HL-60 (cell line): ENCODE data around the gene UTP20.
"Not testable (repeated sequence)": the region's sequence is repeated elsewhere in the genome, so short reads cannot be mapped to it uniquely, and the experiment has no call there.

ENCODE experiments used
- DNase-seq, 2 experiments: peaks; one replicate each; pipeline ENCODE4 v3.0.0-alpha.2; 2010 to 2020; ENCODE audit warnings: low read depth in 1 of 2, low spot score in 1 of 2
- H3K27ac ChIP-seq: fragments of 250-450 bp; sonication (Bioruptor Pico); replicated peaks from 2 replicates; pipeline ENCODE4 v1.5.1; 2020; ENCODE audit warnings: mild to moderate bottlenecking, moderate library complexity
- H3K27me3 ChIP-seq: fragments of 250-450 bp; sonication (Bioruptor Pico); 2 replicates; pipeline ENCODE4 v1.5.1; 2021; ENCODE audit warnings: mild to moderate bottlenecking, moderate library complexity; ENCODE audit not compliant: insufficient read depth, poor library complexity, severe bottlenecking
- H3K4me3 ChIP-seq: replicated peaks from 2 replicates; pipeline ENCODE4 v1.5.1; 2011; ENCODE audit warnings: mild to moderate bottlenecking, control low read depth, low read length; ENCODE audit not compliant: insufficient read depth
- GABPA ChIP-seq: IDR thresholded peaks from 2 replicates; pipeline ENCODE4 v1.6.1; 2012; ENCODE audit warnings: low read depth
- POLR2AphosphoS5 ChIP-seq: IDR thresholded peaks from 2 replicates; pipeline ENCODE4 v1.6.1; 2012; ENCODE audit warnings: low read depth
- SPI1 ChIP-seq: IDR thresholded peaks from 2 replicates; pipeline ENCODE4 v1.6.1; 2012; ENCODE audit warnings: low read depth, mild to moderate bottlenecking, borderline replicate concordance
- TF ChIP-seq, protein P1 (sequence below): IDR thresholded peaks from one replicate; pipeline ENCODE4 v1.5.1; 2011; ENCODE audit warnings: low read length, control low read depth, inconsistent platforms; ENCODE audit not compliant: insufficient read depth
- TF ChIP-seq, protein P2 (sequence below): IDR thresholded peaks from 2 replicates; pipeline ENCODE4 v1.6.1; 2012; ENCODE audit warnings: low read depth; ENCODE audit not compliant: insufficient replicate concordance

The UTP20 gene

DNA sequence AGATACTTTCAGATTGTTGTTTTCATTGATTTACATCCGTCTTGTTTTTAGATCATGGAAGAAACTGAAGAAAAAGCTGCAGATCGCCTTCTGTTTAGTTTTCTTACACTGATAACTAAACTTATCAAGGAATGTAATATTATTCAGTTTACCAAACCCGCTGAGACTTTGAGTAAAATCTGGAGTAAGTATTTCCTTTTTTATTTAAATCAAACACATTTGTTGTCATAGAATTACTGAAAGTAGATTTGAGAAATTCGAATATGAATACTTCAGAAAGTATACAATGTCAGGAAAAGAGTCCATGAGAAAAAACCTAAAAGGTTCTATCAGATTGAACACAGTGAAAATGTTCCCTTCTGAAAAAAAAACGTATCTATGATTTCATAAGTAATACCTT lies 95.7 kb downstream of the UTP20 start:
- no peak for DNase-seq
- no peak for TF ChIP-seq SPI1
- no peak for TF ChIP-seq POLR2AphosphoS5
- TF ChIP-seq, protein P1, sequence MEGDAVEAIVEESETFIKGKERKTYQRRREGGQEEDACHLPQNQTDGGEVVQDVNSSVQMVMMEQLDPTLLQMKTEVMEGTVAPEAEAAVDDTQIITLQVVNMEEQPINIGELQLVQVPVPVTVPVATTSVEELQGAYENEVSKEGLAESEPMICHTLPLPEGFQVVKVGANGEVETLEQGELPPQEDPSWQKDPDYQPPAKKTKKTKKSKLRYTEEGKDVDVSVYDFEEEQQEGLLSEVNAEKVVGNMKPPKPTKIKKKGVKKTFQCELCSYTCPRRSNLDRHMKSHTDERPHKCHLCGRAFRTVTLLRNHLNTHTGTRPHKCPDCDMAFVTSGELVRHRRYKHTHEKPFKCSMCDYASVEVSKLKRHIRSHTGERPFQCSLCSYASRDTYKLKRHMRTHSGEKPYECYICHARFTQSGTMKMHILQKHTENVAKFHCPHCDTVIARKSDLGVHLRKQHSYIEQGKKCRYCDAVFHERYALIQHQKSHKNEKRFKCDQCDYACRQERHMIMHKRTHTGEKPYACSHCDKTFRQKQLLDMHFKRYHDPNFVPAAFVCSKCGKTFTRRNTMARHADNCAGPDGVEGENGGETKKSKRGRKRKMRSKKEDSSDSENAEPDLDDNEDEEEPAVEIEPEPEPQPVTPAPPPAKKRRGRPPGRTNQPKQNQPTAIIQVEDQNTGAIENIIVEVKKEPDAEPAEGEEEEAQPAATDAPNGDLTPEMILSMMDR: no peak
- TF ChIP-seq, protein P2, sequence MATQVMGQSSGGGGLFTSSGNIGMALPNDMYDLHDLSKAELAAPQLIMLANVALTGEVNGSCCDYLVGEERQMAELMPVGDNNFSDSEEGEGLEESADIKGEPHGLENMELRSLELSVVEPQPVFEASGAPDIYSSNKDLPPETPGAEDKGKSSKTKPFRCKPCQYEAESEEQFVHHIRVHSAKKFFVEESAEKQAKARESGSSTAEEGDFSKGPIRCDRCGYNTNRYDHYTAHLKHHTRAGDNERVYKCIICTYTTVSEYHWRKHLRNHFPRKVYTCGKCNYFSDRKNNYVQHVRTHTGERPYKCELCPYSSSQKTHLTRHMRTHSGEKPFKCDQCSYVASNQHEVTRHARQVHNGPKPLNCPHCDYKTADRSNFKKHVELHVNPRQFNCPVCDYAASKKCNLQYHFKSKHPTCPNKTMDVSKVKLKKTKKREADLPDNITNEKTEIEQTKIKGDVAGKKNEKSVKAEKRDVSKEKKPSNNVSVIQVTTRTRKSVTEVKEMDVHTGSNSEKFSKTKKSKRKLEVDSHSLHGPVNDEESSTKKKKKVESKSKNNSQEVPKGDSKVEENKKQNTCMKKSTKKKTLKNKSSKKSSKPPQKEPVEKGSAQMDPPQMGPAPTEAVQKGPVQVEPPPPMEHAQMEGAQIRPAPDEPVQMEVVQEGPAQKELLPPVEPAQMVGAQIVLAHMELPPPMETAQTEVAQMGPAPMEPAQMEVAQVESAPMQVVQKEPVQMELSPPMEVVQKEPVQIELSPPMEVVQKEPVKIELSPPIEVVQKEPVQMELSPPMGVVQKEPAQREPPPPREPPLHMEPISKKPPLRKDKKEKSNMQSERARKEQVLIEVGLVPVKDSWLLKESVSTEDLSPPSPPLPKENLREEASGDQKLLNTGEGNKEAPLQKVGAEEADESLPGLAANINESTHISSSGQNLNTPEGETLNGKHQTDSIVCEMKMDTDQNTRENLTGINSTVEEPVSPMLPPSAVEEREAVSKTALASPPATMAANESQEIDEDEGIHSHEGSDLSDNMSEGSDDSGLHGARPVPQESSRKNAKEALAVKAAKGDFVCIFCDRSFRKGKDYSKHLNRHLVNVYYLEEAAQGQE: no peak
- TF ChIP-seq GABPA: no peak
- Histone ChIP-seq H3K27me3 (no peaks in the 10 kb centered on the region), H3K27ac (no peak overlapping the region), H3K4me3 (no peak overlapping the region)

GRCh38 chr12:101379149-101379548 lies 99.2 kb downstream of the UTP20 start:
- DNase-seq: no peak
- Histone ChIP-seq H3K27me3 (no peaks in the 10 kb centered on the region), H3K4me3 (no peak overlapping the region), H3K27ac (no peak overlapping the region)
- TF ChIP-seq POLR2AphosphoS5 (no peak), SPI1 (no peak)
- TF ChIP-seq, protein P1: no peak

DNA sequence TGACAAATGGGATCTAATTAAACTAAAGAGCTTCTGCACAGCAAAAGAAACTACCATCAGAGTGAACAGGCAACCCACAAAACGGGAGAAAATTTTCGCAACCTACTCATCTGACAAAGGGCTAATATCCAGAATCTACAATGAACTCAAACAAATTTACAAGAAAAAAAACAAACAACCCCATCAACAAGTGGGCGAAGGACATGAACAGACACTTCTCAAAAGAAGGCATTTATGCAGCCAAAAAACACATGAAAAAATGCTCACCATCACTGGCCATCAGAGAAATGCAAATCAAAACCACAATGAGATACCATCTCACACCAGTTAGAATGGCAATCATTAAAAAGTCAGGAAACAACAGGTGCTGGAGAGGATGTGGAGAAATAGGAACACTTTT lies 111.3 kb downstream of the UTP20 start:
- H3K4me3 ChIP-seq, DNase-seq, H3K27me3 ChIP-seq, H3K27ac ChIP-seq: not testable (repeated sequence)

DNA sequence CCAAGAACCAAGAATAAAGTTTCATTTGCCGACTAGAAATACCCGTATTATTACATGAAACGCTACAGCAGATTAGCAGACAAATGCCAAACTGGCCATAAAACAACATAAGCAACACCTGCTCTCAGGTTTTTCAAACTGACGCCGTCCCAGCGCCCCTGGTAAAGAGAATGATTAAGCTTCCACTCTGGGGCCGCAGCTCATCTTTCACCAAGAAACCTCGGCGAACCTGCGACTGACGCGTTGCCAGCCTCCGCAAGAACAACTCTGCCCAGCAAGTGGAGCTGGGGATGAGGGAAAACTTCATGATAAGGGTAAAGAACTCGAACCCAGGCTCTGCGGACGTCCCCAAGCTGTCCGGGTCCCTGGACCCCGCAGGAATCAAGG lies 127.1 kb downstream of the UTP20 start:
- H3K4me3 ChIP-seq: peak overlapping the region; percentile 78
- TF ChIP-seq, protein P1: no peak
- no peak for TF ChIP-seq POLR2AphosphoS5
- no peaks in the 10 kb centered on the region for H3K27me3 ChIP-seq
- peak overlapping the region; percentile 100 for H3K27ac ChIP-seq
- DNase-seq: no peak

GRCh38 chr12:101407436-101408345 lies 127.8 kb downstream of the UTP20 start, which contains the start of gene ARL1:
TSS of gene ARL1 (minus strand) at chr12:101407772. CDS start at chr12:101407645, 127 bp downstream.
- DNase-seq: peak; percentile 44 to 89
- Histone ChIP-seq H3K27me3 (no peaks in the 10 kb centered on the region), H3K4me3 (peak within 1 kb of the TSS; percentile 78), H3K27ac (peak within 1 kb of the TSS; percentile 100)
- TF ChIP-seq POLR2AphosphoS5 (peak; percentile 84), SPI1 (no peak)
- TF ChIP-seq, protein P2: peak; percentile 71

GRCh38 chr12:101410169-101410568 lies 130.3 kb downstream of the UTP20 start:
- not testable (repeated sequence) for DNase-seq, H3K27me3 ChIP-seq, H3K4me3 ChIP-seq, H3K27ac ChIP-seq
